Kidney capillary endothelial cell (primary cell): ENCODE data around the gene RBMX2.

ENCODE experiments used
- DNase-seq: peaks from one replicate; pipeline ENCODE4 v3.0.0-alpha.2; 2018; ENCODE audit warnings: low spot score

The RBMX2 gene

DNA sequence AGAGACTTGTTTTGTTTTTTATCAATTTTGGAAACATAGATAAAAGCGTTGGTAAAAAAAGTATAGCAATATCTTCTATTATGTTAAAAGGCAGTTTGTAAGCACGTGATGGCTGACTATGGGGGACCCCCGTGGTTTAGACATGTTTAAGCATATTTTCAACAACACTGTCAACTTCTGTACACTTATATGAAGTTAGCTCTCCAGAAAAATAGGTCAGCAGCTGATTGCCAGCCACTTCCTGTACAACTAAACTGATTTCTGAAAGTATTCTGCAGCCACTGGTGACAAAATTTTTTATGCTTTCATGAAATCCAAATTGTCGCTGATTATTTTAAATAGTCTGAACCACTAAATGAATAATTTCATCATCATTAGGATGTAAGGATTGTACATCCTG is 45.2 kb downstream of the RBMX2 start:
- no peak for DNase-seq
